Activated T-helper 1 cell treated with anti-CD3 and anti-CD28 coated beads, Interleukin-12 subunit alpha, Interleukin-12 subunit beta, Interleukin-2, Interleukin-4 antibody, amounts not matched to agents 30 ng/mL and 10 ng/mL and 1 ng/mL, durations not matched to agents 14 hours and 24 hours and 36 hours (primary cell): ENCODE results near the gene SAMHD1. TPM values are rescaled to one million over a fixed set of nuclear protein-coding genes. Genes with fewer than 3 reads are reported as not detected.
A peak's percentile ranks its signal among the peaks of the same experiment; 100 is the strongest.
"Not testable (repeated sequence)": the region's sequence is repeated elsewhere in the genome, so short reads cannot be mapped to it uniquely, and the experiment has no call there.

Experiments used
- DNase-seq: peaks from one replicate; pipeline ENCODE4 v3.0.0; 2021; ENCODE audit warnings: low spot score
- H3K27ac Mint-ChIP-seq: one replicate; pipeline ENCODE4 v1.8.0; 2021; ENCODE audit warnings: mild to moderate bottlenecking, mixed read lengths
- H3K27me3 Mint-ChIP-seq: one replicate; pipeline ENCODE4 v1.8.0; 2022; ENCODE audit warnings: mild to moderate bottlenecking, moderate library complexity, mixed read lengths; ENCODE audit not compliant: insufficient read depth
- H3K36me3 Mint-ChIP-seq: one replicate; pipeline ENCODE4 v1.8.0; 2021; ENCODE audit warnings: low read depth, mixed read lengths
- H3K4me1 Mint-ChIP-seq: one replicate; pipeline ENCODE4 v1.8.0; 2021; ENCODE audit warnings: low read depth, mixed read lengths
- H3K4me3 Mint-ChIP-seq: one replicate; pipeline ENCODE4 v1.8.0; 2021; ENCODE audit warnings: mild to moderate bottlenecking, moderate library complexity, mixed read lengths
- H3K9me3 Mint-ChIP-seq: one replicate; pipeline ENCODE4 v1.8.0; 2021; ENCODE audit warnings: mixed read lengths
- intact Hi-C: fragments of 100-400 bp; cut with micrococcal nuclease; formaldehyde crosslinking; loops from one replicate; pipeline ENCODE4 v1.15.1; 2024
- total RNA-seq: library from RNA; stranded (reverse); gene quantifications from 2 replicates; pipeline ENCODE4 v1.2.3, GENCODE V29; 2022

Gene SAMHD1
- total RNA-seq, 1 donor from 2014 or later, result 55.0 TPM

- Mint-ChIP-seq H3K9me3 (no peaks in the 10 kb centered on the region), H3K4me1 (peaks cover 14% of the 10 kb centered on the region)
Measured at GRCh38 chr20:36924167-36925045, 27.1 kb downstream of the SAMHD1 start.

GRCh38 chr20:36920334-36920730 is 31.2 kb downstream of the SAMHD1 start:
- Mint-ChIP-seq H3K27ac (no peak overlapping the region), H3K4me1 (peaks cover 5% of the 10 kb centered on the region), H3K9me3 (no peaks in the 10 kb centered on the region), H3K4me3 (no peak overlapping the region), H3K36me3 (peaks cover 20% of the 10 kb centered on the region), H3K27me3 (no peaks in the 10 kb centered on the region)
- intact Hi-C loops, result no loop called here
- DNase-seq, result no peak

More at GRCh38 chr20:36924167-36925045, 27.1 kb downstream of the SAMHD1 start:
- intact Hi-C loops, result no loop called here
- Mint-ChIP-seq H3K4me3 (no peak overlapping the region), H3K27ac (peak overlapping the region; percentile 19), H3K36me3 (peaks cover 33% of the 10 kb centered on the region), H3K27me3 (no peaks in the 10 kb centered on the region)
- no peak for DNase-seq

GRCh38 chr20:36919715-36920333 is 31.7 kb downstream of the SAMHD1 start:
- H3K4me1 Mint-ChIP-seq, result peaks cover 5% of the 10 kb centered on the region
- peaks cover 19% of the 10 kb centered on the region for H3K36me3 Mint-ChIP-seq
- no peak overlapping the region for H3K4me3 Mint-ChIP-seq
- H3K27ac Mint-ChIP-seq, result peak overlapping the region; percentile 79
- H3K9me3 Mint-ChIP-seq, result no peaks in the 10 kb centered on the region
- intact Hi-C loops, result no loop called here
- H3K27me3 Mint-ChIP-seq, result no peaks in the 10 kb centered on the region
- DNase-seq, result peak; percentile 23

GRCh38 chr20:36917943-36918342 is 33.6 kb downstream of the SAMHD1 start:
- Mint-ChIP-seq H3K36me3 (peaks cover 21% of the 10 kb centered on the region), H3K4me1 (peaks cover 5% of the 10 kb centered on the region), H3K4me3 (no peak overlapping the region), H3K9me3 (no peaks in the 10 kb centered on the region), H3K27me3 (no peaks in the 10 kb centered on the region), H3K27ac (no peak overlapping the region)
- DNase-seq, result no peak
- intact Hi-C loops, result no loop called here

GRCh38 chr20:36917240-36917639 is 34.3 kb downstream of the SAMHD1 start:
- Mint-ChIP-seq H3K36me3 (peaks cover 23% of the 10 kb centered on the region), H3K27me3 (no peaks in the 10 kb centered on the region), H3K9me3 (no peaks in the 10 kb centered on the region), H3K27ac (no peak overlapping the region), H3K4me1 (peaks cover 5% of the 10 kb centered on the region), H3K4me3 (no peak overlapping the region)
- intact Hi-C loops, result no loop called here
- no peak for DNase-seq

GRCh38 chr20:36916199-36916598 is 35.3 kb downstream of the SAMHD1 start:
- Mint-ChIP-seq H3K27ac (no peak overlapping the region), H3K36me3 (peaks cover 33% of the 10 kb centered on the region), H3K9me3 (no peaks in the 10 kb centered on the region), H3K4me3 (no peak overlapping the region), H3K4me1 (peaks cover 5% of the 10 kb centered on the region), H3K27me3 (no peaks in the 10 kb centered on the region)
- DNase-seq, result no peak
- intact Hi-C loops, result no loop called here

GRCh38 chr20:36908603-36909002 is 42.9 kb downstream of the SAMHD1 start:
- Mint-ChIP-seq H3K27me3 (no peaks in the 10 kb centered on the region), H3K27ac (no peak overlapping the region), H3K36me3 (peaks cover 37% of the 10 kb centered on the region), H3K4me3 (no peak overlapping the region), H3K9me3 (no peaks in the 10 kb centered on the region), H3K4me1 (peaks cover 10% of the 10 kb centered on the region)
- intact Hi-C loops, result no loop called here
- DNase-seq, result no peak

GRCh38 chr20:36906086-36906485 is 45.4 kb downstream of the SAMHD1 start:
- H3K4me3 Mint-ChIP-seq, H3K27me3 Mint-ChIP-seq, H3K9me3 Mint-ChIP-seq, intact Hi-C loops, DNase-seq, H3K4me1 Mint-ChIP-seq, H3K27ac Mint-ChIP-seq: not testable (repeated sequence)
- H3K36me3 Mint-ChIP-seq, result peaks cover 37% of the 10 kb centered on the region

- intact Hi-C loops, H3K27me3 Mint-ChIP-seq, DNase-seq, H3K4me3 Mint-ChIP-seq, H3K9me3 Mint-ChIP-seq, H3K4me1 Mint-ChIP-seq, H3K27ac Mint-ChIP-seq: not testable (repeated sequence)
- H3K36me3 Mint-ChIP-seq, result peaks cover 39% of the 10 kb centered on the region
Measured at GRCh38 chr20:36905566-36905965, 45.9 kb downstream of the SAMHD1 start.

- no peak overlapping the region for H3K4me3 Mint-ChIP-seq
- peaks cover 10% of the 10 kb centered on the region for H3K4me1 Mint-ChIP-seq
- intact Hi-C loops, result no loop called here
- no peak for DNase-seq
- H3K27me3 Mint-ChIP-seq, result no peaks in the 10 kb centered on the region
- H3K27ac Mint-ChIP-seq, result peak overlapping the region; percentile 76
- peaks cover 39% of the 10 kb centered on the region for H3K36me3 Mint-ChIP-seq
- H3K9me3 Mint-ChIP-seq, result no peaks in the 10 kb centered on the region
Measured at GRCh38 chr20:36904690-36905089, 46.8 kb downstream of the SAMHD1 start.

- intact Hi-C loops, result no loop called here
- Mint-ChIP-seq H3K36me3 (peaks cover 47% of the 10 kb centered on the region), H3K27ac (peak overlapping the region; percentile 86), H3K9me3 (no peaks in the 10 kb centered on the region), H3K4me3 (no peak overlapping the region), H3K27me3 (no peaks in the 10 kb centered on the region), H3K4me1 (peaks cover 5% of the 10 kb centered on the region)
- no peak for DNase-seq
Measured at GRCh38 chr20:36895036-36895435, 56.5 kb downstream of the SAMHD1 start.

- intact Hi-C loops, result no loop called here
- Mint-ChIP-seq H3K4me1 (peaks cover 5% of the 10 kb centered on the region), H3K27me3 (no peaks in the 10 kb centered on the region), H3K9me3 (no peaks in the 10 kb centered on the region), H3K4me3 (no peak overlapping the region), H3K36me3 (peaks cover 46% of the 10 kb centered on the region), H3K27ac (no peak overlapping the region)
- DNase-seq, result no peak
Measured at GRCh38 chr20:36893801-36894200, 57.7 kb downstream of the SAMHD1 start.

- Mint-ChIP-seq H3K27me3 (no peaks in the 10 kb centered on the region), H3K4me3 (no peak overlapping the region), H3K27ac (no peak overlapping the region), H3K36me3 (peaks cover 34% of the 10 kb centered on the region), H3K9me3 (no peaks in the 10 kb centered on the region), H3K4me1 (peaks cover 19% of the 10 kb centered on the region)
- no peak for DNase-seq
- intact Hi-C loops, result no loop called here
Measured at GRCh38 chr20:36891211-36891610, 60.3 kb downstream of the SAMHD1 start.
